Activated T-helper 2 cell treated with anti-CD3 and anti-CD28 coated beads, Interferon-gamma antibody, Interleukin-2, Interleukin-4, amounts not matched to agents 10 μg/mL and 5 μg/mL and 100 μg/mL, durations not matched to agents 14 hours and 24 hours and 36 hours (primary cell): ENCODE measurements around the gene MBNL1. TPM values are rescaled to one million over a fixed set of nuclear protein-coding genes. Genes with fewer than 3 reads are reported as not detected.

Experiments used
- DNase-seq: peaks from one replicate; pipeline ENCODE4 v3.0.0; 2021; ENCODE audit warnings: low spot score
- H3K27ac Mint-ChIP-seq: one replicate; pipeline ENCODE4 v1.8.0; 2021; ENCODE audit warnings: mixed read lengths
- H3K27me3 Mint-ChIP-seq: one replicate; pipeline ENCODE4 v1.8.0; 2021; ENCODE audit warnings: low read depth, mixed read lengths
- H3K36me3 Mint-ChIP-seq: one replicate; pipeline ENCODE4 v1.8.0; 2021; ENCODE audit warnings: low read depth, mixed read lengths
- H3K4me1 Mint-ChIP-seq: one replicate; pipeline ENCODE4 v1.8.0; 2021; ENCODE audit warnings: low read depth, mixed read lengths
- H3K4me3 Mint-ChIP-seq: one replicate; pipeline ENCODE4 v1.8.0; 2021; ENCODE audit warnings: low read depth, mild to moderate bottlenecking, moderate library complexity, mixed read lengths
- H3K9me3 Mint-ChIP-seq: one replicate; pipeline ENCODE4 v1.8.0; 2021; ENCODE audit warnings: mixed read lengths
- intact Hi-C: fragments of 100-400 bp; cut with micrococcal nuclease; formaldehyde crosslinking; loops from one replicate; pipeline ENCODE4 v1.15.1; 2023
- total RNA-seq: library from RNA; stranded (reverse); gene quantifications from 2 replicates; pipeline ENCODE4 v1.2.3, GENCODE V29; 2022

The MBNL1 gene
- total RNA-seq, 1 donor from 2014 or later, result 230 TPM

GRCh38 chr3:152308475-152308844 is 39.7 kb downstream of the MBNL1 start:
- peaks cover 48% of the 10 kb centered on the region for H3K4me1 Mint-ChIP-seq
- no peak overlapping the region for H3K4me3 Mint-ChIP-seq
- DNase-seq, result no peak
- no peaks in the 10 kb centered on the region for H3K27me3 Mint-ChIP-seq
- H3K9me3 Mint-ChIP-seq, result no peaks in the 10 kb centered on the region
- intact Hi-C loops, result no loop called here
- peak overlapping the region; percentile 18 for H3K27ac Mint-ChIP-seq
- H3K36me3 Mint-ChIP-seq, result peaks cover 45% of the 10 kb centered on the region

- Mint-ChIP-seq H3K4me1 (peaks cover 46% of the 10 kb centered on the region), H3K27ac (no peak overlapping the region), H3K27me3 (no peaks in the 10 kb centered on the region), H3K9me3 (no peaks in the 10 kb centered on the region), H3K36me3 (peaks cover 46% of the 10 kb centered on the region), H3K4me3 (no peak overlapping the region)
- no peak for DNase-seq
- intact Hi-C loops, result no loop called here
Measured at GRCh38 chr3:152309031-152309430, 40.3 kb downstream of the MBNL1 start.

GRCh38 chr3:152309535-152310307 is 41.0 kb downstream of the MBNL1 start:
- H3K27me3 Mint-ChIP-seq, result no peaks in the 10 kb centered on the region
- intact Hi-C loops, result no loop called here
- no peak overlapping the region for H3K4me3 Mint-ChIP-seq
- H3K36me3 Mint-ChIP-seq, result peaks cover 48% of the 10 kb centered on the region
- no peak for DNase-seq
- H3K9me3 Mint-ChIP-seq, result no peaks in the 10 kb centered on the region
- peak overlapping the region; percentile 62 for H3K27ac Mint-ChIP-seq
- H3K4me1 Mint-ChIP-seq, result peaks cover 49% of the 10 kb centered on the region

GRCh38 chr3:152313430-152313829 is 44.7 kb downstream of the MBNL1 start:
- intact Hi-C loops, result no loop called here
- no peak overlapping the region for H3K4me3 Mint-ChIP-seq

GRCh38 chr3:152313914-152314313 is 45.2 kb downstream of the MBNL1 start:
- Mint-ChIP-seq H3K36me3 (peaks cover 44% of the 10 kb centered on the region), H3K4me1 (peaks cover 45% of the 10 kb centered on the region), H3K4me3 (no peak overlapping the region), H3K27me3 (no peaks in the 10 kb centered on the region), H3K9me3 (no peaks in the 10 kb centered on the region), H3K27ac (no peak overlapping the region)
- intact Hi-C loops, result no loop called here
- no peak for DNase-seq

More at GRCh38 chr3:152313430-152313829, 44.7 kb downstream of the MBNL1 start:
- Mint-ChIP-seq H3K27me3 (no peaks in the 10 kb centered on the region), H3K9me3 (no peaks in the 10 kb centered on the region), H3K36me3 (peaks cover 44% of the 10 kb centered on the region), H3K4me1 (peaks cover 47% of the 10 kb centered on the region), H3K27ac (peak overlapping the region; percentile 33)
- no peak for DNase-seq

GRCh38 chr3:152314677-152315353 is 46.1 kb downstream of the MBNL1 start:
- Mint-ChIP-seq H3K4me3 (no peak overlapping the region), H3K27me3 (no peaks in the 10 kb centered on the region), H3K4me1 (peaks cover 45% of the 10 kb centered on the region), H3K27ac (peak overlapping the region; percentile 19), H3K9me3 (no peaks in the 10 kb centered on the region), H3K36me3 (peaks cover 48% of the 10 kb centered on the region)
- intact Hi-C loops, result no loop called here
- DNase-seq, result no peak

GRCh38 chr3:152315623-152316022 is 46.9 kb downstream of the MBNL1 start:
- Mint-ChIP-seq H3K4me3 (no peak overlapping the region), H3K27ac (peak overlapping the region; percentile 36), H3K4me1 (peaks cover 47% of the 10 kb centered on the region), H3K27me3 (no peaks in the 10 kb centered on the region), H3K36me3 (peaks cover 49% of the 10 kb centered on the region), H3K9me3 (no peaks in the 10 kb centered on the region)
- DNase-seq, result no peak
- intact Hi-C loops, result no loop called here

- Mint-ChIP-seq H3K36me3 (peaks cover 47% of the 10 kb centered on the region), H3K27ac (peak overlapping the region; percentile 54), H3K27me3 (no peaks in the 10 kb centered on the region), H3K9me3 (no peaks in the 10 kb centered on the region), H3K4me3 (no peak overlapping the region), H3K4me1 (peaks cover 52% of the 10 kb centered on the region)
- intact Hi-C loops, result no loop called here
- DNase-seq, result no peak
Measured at GRCh38 chr3:152316318-152316717, 47.6 kb downstream of the MBNL1 start.

GRCh38 chr3:152317184-152317583 is 48.5 kb downstream of the MBNL1 start:
- H3K36me3 Mint-ChIP-seq, result peaks cover 47% of the 10 kb centered on the region
- no peak overlapping the region for H3K27ac Mint-ChIP-seq
- H3K9me3 Mint-ChIP-seq, result no peaks in the 10 kb centered on the region
- no peaks in the 10 kb centered on the region for H3K27me3 Mint-ChIP-seq
- intact Hi-C loops, result no loop called here
- H3K4me3 Mint-ChIP-seq, result no peak overlapping the region
- peaks cover 58% of the 10 kb centered on the region for H3K4me1 Mint-ChIP-seq
- no peak for DNase-seq

- Mint-ChIP-seq H3K27ac (no peak overlapping the region), H3K27me3 (no peaks in the 10 kb centered on the region), H3K36me3 (peaks cover 42% of the 10 kb centered on the region), H3K9me3 (no peaks in the 10 kb centered on the region), H3K4me3 (no peak overlapping the region), H3K4me1 (peaks cover 63% of the 10 kb centered on the region)
- intact Hi-C loops, result no loop called here
- no peak for DNase-seq
Measured at GRCh38 chr3:152317956-152318355, 49.2 kb downstream of the MBNL1 start.

- Mint-ChIP-seq H3K27ac (no peak overlapping the region), H3K4me3 (no peak overlapping the region), H3K36me3 (peaks cover 37% of the 10 kb centered on the region), H3K9me3 (no peaks in the 10 kb centered on the region), H3K4me1 (peaks cover 65% of the 10 kb centered on the region), H3K27me3 (no peaks in the 10 kb centered on the region)
- no peak for DNase-seq
- intact Hi-C loops, result no loop called here
Measured at GRCh38 chr3:152318512-152318911, 49.8 kb downstream of the MBNL1 start.

GRCh38 chr3:152319256-152319655 is 50.5 kb downstream of the MBNL1 start:
- no peaks in the 10 kb centered on the region for H3K27me3 Mint-ChIP-seq
- peak overlapping the region; percentile 49 for H3K27ac Mint-ChIP-seq
- H3K36me3 Mint-ChIP-seq, result peaks cover 36% of the 10 kb centered on the region
- no peaks in the 10 kb centered on the region for H3K9me3 Mint-ChIP-seq
- intact Hi-C loops, result no loop called here
- peaks cover 70% of the 10 kb centered on the region for H3K4me1 Mint-ChIP-seq
- no peak overlapping the region for H3K4me3 Mint-ChIP-seq
- no peak for DNase-seq
